ENCODE data around the gene BBS12. TPM values are rescaled to one million over a fixed set of nuclear protein-coding genes. Genes with fewer than 3 reads are reported as not detected.

Gene BBS12
- total RNA-seq, 1 donor from 2014 or later, result 4.1 TPM

- Mint-ChIP-seq H3K27ac (ENCODE audit: unreplicated experiment) (no peak overlapping the region), H3K4me3 (no peak overlapping the region), H3K9me3 (no peaks in the 10 kb centered on the region), H3K27me3 (ENCODE audit: low read depth) (no peaks in the 10 kb centered on the region), H3K4me1 (no peaks in the 10 kb centered on the region), H3K36me3 (ENCODE audit: low read depth) (no peaks in the 10 kb centered on the region)
- no peak for TF ChIP-seq CTCF (conservative IDR thresholded peaks at IDR 0.05)
- no peak for DNase-seq (ENCODE audit: low read depth, low spot score)
Measured at GRCh38 chr4:122701965-122702364, 30.5 kb upstream of the BBS12 start.

GRCh38 chr4:122702939-122703338, 29.6 kb upstream of the BBS12 start:
- H3K27me3 Mint-ChIP-seq (ENCODE audit: low read depth), result no peaks in the 10 kb centered on the region
- H3K4me1 Mint-ChIP-seq, result no peaks in the 10 kb centered on the region
- TF ChIP-seq CTCF (conservative IDR thresholded peaks at IDR 0.05), result no peak
- H3K36me3 Mint-ChIP-seq (ENCODE audit: low read depth), result no peaks in the 10 kb centered on the region
- H3K27ac Mint-ChIP-seq (ENCODE audit: unreplicated experiment), result no peak overlapping the region
- H3K4me3 Mint-ChIP-seq, result no peak overlapping the region
- no peak for DNase-seq (ENCODE audit: low read depth, low spot score)
- no peaks in the 10 kb centered on the region for H3K9me3 Mint-ChIP-seq

GRCh38 chr4:122703868-122704267, 28.6 kb upstream of the BBS12 start:
- TF ChIP-seq CTCF (conservative IDR thresholded peaks at IDR 0.05), result no peak
- Mint-ChIP-seq H3K4me1 (no peaks in the 10 kb centered on the region), H3K27ac (ENCODE audit: unreplicated experiment) (no peak overlapping the region), H3K4me3 (no peak overlapping the region), H3K9me3 (no peaks in the 10 kb centered on the region), H3K27me3 (ENCODE audit: low read depth) (no peaks in the 10 kb centered on the region), H3K36me3 (ENCODE audit: low read depth) (no peaks in the 10 kb centered on the region)
- DNase-seq (ENCODE audit: low read depth, low spot score), result no peak

GRCh38 chr4:122705009-122705408, 27.5 kb upstream of the BBS12 start:
- Mint-ChIP-seq H3K27me3 (ENCODE audit: low read depth) (no peaks in the 10 kb centered on the region), H3K9me3 (no peaks in the 10 kb centered on the region), H3K4me1 (no peaks in the 10 kb centered on the region), H3K4me3 (no peak overlapping the region), H3K36me3 (ENCODE audit: low read depth) (no peaks in the 10 kb centered on the region), H3K27ac (ENCODE audit: unreplicated experiment) (no peak overlapping the region)
- no peak for TF ChIP-seq CTCF (conservative IDR thresholded peaks at IDR 0.05)
- no peak for DNase-seq (ENCODE audit: low read depth, low spot score)

GRCh38 chr4:122705547-122706117, 26.9 kb upstream of the BBS12 start:
- Mint-ChIP-seq H3K4me3 (no peak overlapping the region), H3K36me3 (ENCODE audit: low read depth) (no peaks in the 10 kb centered on the region), H3K9me3 (no peaks in the 10 kb centered on the region), H3K27ac (ENCODE audit: unreplicated experiment) (no peak overlapping the region), H3K4me1 (no peaks in the 10 kb centered on the region), H3K27me3 (ENCODE audit: low read depth) (no peaks in the 10 kb centered on the region)
- no peak for TF ChIP-seq CTCF (conservative IDR thresholded peaks at IDR 0.05)
- no peak for DNase-seq (ENCODE audit: low read depth, low spot score)
